ENCODE results near the gene YIPF7. TPM values are rescaled to one million over a fixed set of nuclear protein-coding genes. Genes with fewer than 3 reads are reported as not detected.

The YIPF7 gene
- polyA plus RNA-seq, 5 donors, result 0.19 to 0.53 (median 0.44) TPM

DNA sequence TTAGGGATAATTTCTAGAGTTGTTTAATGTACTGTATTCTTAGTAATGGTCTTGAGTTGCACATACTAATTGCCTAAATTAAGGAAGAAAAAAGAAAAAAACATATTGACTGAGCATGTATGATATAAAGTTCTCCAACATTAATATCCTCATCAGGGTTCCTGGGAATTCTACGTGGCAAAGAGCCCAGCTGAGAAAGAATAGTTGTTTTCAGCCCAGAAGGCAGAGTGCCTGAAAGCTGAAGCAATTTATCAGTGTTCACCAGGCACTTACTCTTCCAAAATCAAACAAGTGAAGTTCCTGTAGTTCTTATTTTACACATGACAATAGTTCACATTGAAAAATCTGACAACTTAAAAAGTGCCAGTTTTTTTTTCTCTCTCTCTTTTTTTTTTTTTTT is 27.7 kb downstream of the YIPF7 start:
- no peak for DNase-seq

DNA sequence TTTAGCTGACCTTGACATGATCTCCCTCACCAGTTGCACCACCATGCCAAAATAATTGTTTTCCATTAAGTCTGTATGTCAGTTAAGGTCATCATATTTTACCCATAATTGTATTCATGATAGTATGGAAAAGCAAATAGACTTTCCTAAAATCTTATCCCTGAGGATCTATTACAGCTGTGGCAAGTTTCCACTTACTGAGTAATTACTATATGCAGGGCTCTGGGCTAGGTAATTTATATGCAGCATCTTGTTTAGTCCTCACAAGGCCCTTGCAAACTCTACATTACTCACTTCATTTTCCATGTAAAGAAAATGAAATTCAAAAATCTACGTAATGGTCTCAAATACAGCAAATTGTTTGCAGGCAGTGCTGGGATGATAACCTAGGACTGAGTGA is 34.8 kb downstream of the YIPF7 start:
- no peak for DNase-seq

DNA sequence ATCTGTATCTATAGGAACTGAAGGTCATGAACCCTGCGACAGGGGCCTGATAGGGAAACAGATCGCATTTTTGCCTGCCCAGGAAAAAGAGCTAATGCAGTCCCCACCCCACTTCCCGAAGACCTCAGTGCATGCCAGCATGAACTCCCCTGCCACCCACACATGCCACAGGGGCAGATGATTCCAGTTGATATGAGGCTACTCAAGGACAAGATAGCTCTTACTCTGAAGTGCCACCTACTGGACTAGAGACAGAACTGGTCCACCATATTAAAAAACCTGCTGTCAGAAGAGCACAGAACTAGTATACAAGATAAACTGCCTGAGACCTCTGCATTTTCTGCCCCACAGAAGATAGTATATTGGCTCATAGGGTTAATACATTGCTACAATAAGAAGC is 68.0 kb downstream of the YIPF7 start:
- DNase-seq, result no peak

DNA sequence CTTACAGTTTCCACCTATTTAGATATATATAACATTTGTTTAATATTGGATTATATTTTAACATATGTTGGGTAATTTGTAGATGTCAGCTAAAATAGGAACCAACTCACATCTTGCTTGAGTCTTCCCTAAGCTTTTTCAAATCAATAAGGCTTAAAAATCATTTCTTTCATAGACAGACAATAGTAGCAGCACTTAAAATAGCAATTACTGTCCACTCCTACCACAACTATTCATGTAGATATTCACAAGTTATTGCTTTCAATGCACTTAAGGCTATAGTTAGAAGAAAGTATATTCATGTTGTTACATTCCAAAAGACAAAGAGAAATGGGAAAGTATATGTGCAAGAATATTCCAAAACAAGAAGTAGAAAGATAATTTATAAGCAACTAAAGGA is 71.2 kb downstream of the YIPF7 start:
- DNase-seq, result no peak

DNA sequence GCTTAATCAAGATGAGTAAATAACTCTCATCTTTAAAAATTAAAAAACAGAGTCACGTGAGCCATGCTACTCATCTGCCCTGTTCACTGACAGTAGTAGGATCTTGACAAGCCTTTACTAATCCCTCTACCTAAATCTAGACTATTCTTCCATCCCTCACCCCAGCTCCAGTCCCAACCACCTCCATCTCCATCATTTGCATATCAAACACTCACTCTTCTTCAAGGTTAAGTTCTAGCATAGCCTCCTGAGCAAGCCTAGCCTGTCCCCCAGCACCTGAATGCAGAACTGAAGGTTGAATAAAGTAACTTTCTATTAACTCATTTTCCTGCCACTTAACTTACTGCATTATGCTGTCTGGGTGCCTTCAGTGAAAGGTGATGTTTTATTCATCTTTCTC is 72.5 kb downstream of the YIPF7 start:
- DNase-seq, result no peak

Other genes with a start within 250 kb of the YIPF7 start
- gene KCTD8, start 202.8 kb downstream of the YIPF7 start, polyA plus RNA-seq (ENCODE audit: insufficient read depth in 1 of 5, insufficient read length in 5 of 5, low replicate concordance in 1 of 5), result under 1 TPM; 0.04 to 0.55 (median 0.17) TPM
- 10 to 100 TPM; 22.7 to 35.8 (median 31.8) TPM for gene GUF1, start 26.8 kb upstream of the YIPF7 start, polyA plus RNA-seq (ENCODE audit: insufficient read depth in 1 of 5, insufficient read length in 5 of 5, low replicate concordance in 1 of 5)
- 10 to 100 TPM; 22.8 to 38.6 (median 33.2) TPM for gene GNPDA2, start 74.9 kb upstream of the YIPF7 start, polyA plus RNA-seq (ENCODE audit: insufficient read depth in 1 of 5, insufficient read length in 5 of 5, low replicate concordance in 1 of 5)

Data from right lung (tissue), 5 donors.